Vagina (tissue), 2 donors: Measurements from ENCODE around the gene LMCD1. TPM values are rescaled to one million over a fixed set of nuclear protein-coding genes. Genes with fewer than 3 reads are reported as not detected.

ENCODE experiments used
- DNase-seq, 2 donors: peaks; one replicate each; pipeline ENCODE4 v3.0.0-alpha.2; 2017; ENCODE audit errors: extremely low spot score in 2 of 2
- H3K27ac ChIP-seq: fragments of 200-600 bp; sonication (generic); one replicate; pipeline ENCODE4 v1.5.1; 2019
- H3K27me3 ChIP-seq: fragments of 200-600 bp; sonication (generic); one replicate; pipeline ENCODE4 v1.5.1; 2019
- H3K36me3 ChIP-seq, 2 donors: fragments of 200-600 bp; sonication (generic); one replicate each; pipeline ENCODE4 v1.5.1; 2017 to 2019
- H3K4me1 ChIP-seq: fragments of 200-600 bp; sonication (generic); one replicate; pipeline ENCODE4 v1.5.1; 2019
- H3K4me3 ChIP-seq, 2 donors: fragments of 200-600 bp; sonication (generic); 1 replicate in 1 of 2; 2 replicates in 1 of 2; pipeline ENCODE4 v1.5.1; 2016 to 2019
- H3K9me3 ChIP-seq: fragments of 200-600 bp; sonication (generic); one replicate; pipeline ENCODE4 v1.5.1; 2019
- POLR2A ChIP-seq, 2 donors: fragments of 450-650 bp; IDR thresholded peaks; one replicate each; pipeline ENCODE4 v1.6.1; 2017; ENCODE audit warnings: antibody characterized with exemption in 2 of 2, mild to moderate bottlenecking in 2 of 2, moderate library complexity in 2 of 2
- POLR2AphosphoS5 ChIP-seq, 2 donors: sonication (generic); formaldehyde crosslinking; IDR thresholded peaks; one replicate each; pipeline ENCODE4 v1.9.0; 2017; ENCODE audit warnings: antibody characterized with exemption in 2 of 2, mild to moderate bottlenecking in 2 of 2, low read depth in 1 of 2; ENCODE audit not compliant: insufficient read depth in 1 of 2
- intact Hi-C: fragments of 100-400 bp; cut with DNase I; formaldehyde crosslinking; loops from one replicate; pipeline ENCODE4 v1.15.1; 2023
- total RNA-seq: library from RNA; depleted of rRNA; stranded (reverse); fragments of >200 nt; gene quantifications from one replicate; pipeline ENCODE4 v1.2.3, GENCODE V29; 2016
- TF ChIP-seq, protein P1 (sequence below), 3 experiments: fragments of 450-650 bp in 2 of 3; fragments of 200-600 bp in 1 of 3; sonication (generic) in 1 of 3; IDR thresholded peaks; one replicate each; pipeline ENCODE4 v1.5.1; 2017 to 2019; ENCODE audit warnings: antibody characterized with exemption in 3 of 3, mild to moderate bottlenecking in 2 of 3, moderate library complexity in 2 of 3

The LMCD1 gene
- total RNA-seq, 1 donor from 2014 or later = 78.3 TPM

DNA sequence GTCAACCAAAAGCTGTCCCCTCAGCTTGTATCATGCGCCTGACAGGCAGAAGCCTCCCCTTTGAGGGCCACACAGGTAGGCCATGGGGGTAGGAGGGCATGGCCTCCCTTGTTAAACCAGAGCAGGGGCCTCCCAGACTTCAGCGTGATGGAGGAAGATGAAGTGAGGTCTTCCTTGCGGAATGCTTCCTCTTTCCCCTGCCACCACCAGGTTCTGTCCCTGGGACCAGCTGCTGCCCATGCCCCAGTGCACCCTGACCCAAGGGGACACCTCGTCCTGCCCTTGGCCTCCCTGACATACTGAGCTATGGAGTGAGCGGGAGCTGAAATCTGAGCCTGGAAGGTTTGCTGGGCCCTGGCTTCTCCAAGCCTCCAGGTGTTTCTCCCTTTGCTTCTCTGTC lies 116.3 kb downstream of the LMCD1 start:
- peaks cover 11% of the 10 kb centered on the region for H3K4me1 ChIP-seq
- DNase-seq = no peak
- H3K27ac ChIP-seq = no peak overlapping the region
- intact Hi-C loops = no loop called here
- no peak overlapping the region for H3K4me3 ChIP-seq
- H3K36me3 ChIP-seq = no peaks in the 10 kb centered on the region
- no peaks in the 10 kb centered on the region for H3K9me3 ChIP-seq
- no peaks in the 10 kb centered on the region for H3K27me3 ChIP-seq
- no peak for TF ChIP-seq POLR2A (IDR thresholded peaks at IDR 0.05)
- TF ChIP-seq POLR2AphosphoS5 (IDR thresholded peaks at IDR 0.05; ENCODE audit: insufficient read depth in 1 of 2, low read depth in 1 of 2) = no peak
- TF ChIP-seq, protein P1, sequence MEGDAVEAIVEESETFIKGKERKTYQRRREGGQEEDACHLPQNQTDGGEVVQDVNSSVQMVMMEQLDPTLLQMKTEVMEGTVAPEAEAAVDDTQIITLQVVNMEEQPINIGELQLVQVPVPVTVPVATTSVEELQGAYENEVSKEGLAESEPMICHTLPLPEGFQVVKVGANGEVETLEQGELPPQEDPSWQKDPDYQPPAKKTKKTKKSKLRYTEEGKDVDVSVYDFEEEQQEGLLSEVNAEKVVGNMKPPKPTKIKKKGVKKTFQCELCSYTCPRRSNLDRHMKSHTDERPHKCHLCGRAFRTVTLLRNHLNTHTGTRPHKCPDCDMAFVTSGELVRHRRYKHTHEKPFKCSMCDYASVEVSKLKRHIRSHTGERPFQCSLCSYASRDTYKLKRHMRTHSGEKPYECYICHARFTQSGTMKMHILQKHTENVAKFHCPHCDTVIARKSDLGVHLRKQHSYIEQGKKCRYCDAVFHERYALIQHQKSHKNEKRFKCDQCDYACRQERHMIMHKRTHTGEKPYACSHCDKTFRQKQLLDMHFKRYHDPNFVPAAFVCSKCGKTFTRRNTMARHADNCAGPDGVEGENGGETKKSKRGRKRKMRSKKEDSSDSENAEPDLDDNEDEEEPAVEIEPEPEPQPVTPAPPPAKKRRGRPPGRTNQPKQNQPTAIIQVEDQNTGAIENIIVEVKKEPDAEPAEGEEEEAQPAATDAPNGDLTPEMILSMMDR (IDR thresholded peaks at IDR 0.05) = no peak

DNA sequence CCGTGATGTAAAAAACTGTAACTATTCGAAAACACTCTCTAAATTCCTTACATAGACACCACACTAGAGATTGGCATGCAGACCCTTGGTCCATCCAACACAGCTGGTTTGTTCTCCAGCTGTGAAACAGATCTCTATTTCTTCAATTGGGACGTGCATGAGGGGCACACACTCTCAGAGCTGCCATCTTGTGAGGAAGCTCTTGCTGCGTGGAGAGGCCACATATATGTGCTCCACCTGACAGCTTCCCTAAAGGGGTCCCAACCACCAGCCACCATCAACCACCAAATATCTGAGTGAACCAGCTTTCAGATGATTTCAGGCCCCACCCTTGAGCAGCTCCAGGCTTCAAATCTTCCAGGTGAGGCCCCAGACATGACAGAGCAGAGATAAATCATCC lies 117.3 kb downstream of the LMCD1 start:
- H3K36me3 ChIP-seq = no peaks in the 10 kb centered on the region
- no peaks in the 10 kb centered on the region for H3K27me3 ChIP-seq
- H3K27ac ChIP-seq = no peak overlapping the region
- intact Hi-C loops = no loop called here
- TF ChIP-seq, protein P1 (IDR thresholded peaks at IDR 0.05) = no peak
- TF ChIP-seq POLR2AphosphoS5 (IDR thresholded peaks at IDR 0.05; ENCODE audit: insufficient read depth in 1 of 2, low read depth in 1 of 2) = no peak
- TF ChIP-seq POLR2A (IDR thresholded peaks at IDR 0.05) = no peak
- H3K4me1 ChIP-seq = peaks cover 11% of the 10 kb centered on the region
- H3K9me3 ChIP-seq = no peaks in the 10 kb centered on the region
- DNase-seq = no peak
- no peak overlapping the region for H3K4me3 ChIP-seq

DNA sequence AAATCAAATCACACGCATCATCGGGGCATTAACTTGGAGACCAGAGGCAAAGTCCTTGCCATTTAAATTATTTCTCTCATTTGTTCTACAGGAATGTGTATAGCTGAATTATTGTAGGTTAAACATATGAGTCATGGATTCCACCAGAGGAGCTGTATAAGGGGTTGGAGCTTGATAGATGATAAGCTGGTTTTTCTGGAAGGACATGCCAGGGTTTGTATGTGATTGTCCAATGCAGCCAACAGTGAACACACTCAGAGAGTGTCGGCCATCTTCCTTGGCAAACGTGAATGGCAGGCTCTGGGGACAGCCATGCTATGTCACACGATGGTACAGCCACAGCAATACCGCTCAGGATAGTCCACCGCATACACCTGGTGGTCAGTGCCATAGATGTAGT lies 117.9 kb downstream of the LMCD1 start:
- no peak overlapping the region for H3K4me3 ChIP-seq
- no peaks in the 10 kb centered on the region for H3K9me3 ChIP-seq
- intact Hi-C loops = no loop called here
- no peaks in the 10 kb centered on the region for H3K27me3 ChIP-seq
- H3K36me3 ChIP-seq = no peaks in the 10 kb centered on the region
- TF ChIP-seq, protein P1 (IDR thresholded peaks at IDR 0.05) = no peak
- TF ChIP-seq POLR2AphosphoS5 (IDR thresholded peaks at IDR 0.05; ENCODE audit: insufficient read depth in 1 of 2, low read depth in 1 of 2) (peak in 1 of 2 donors; percentile 60), POLR2A (IDR thresholded peaks at IDR 0.05) (no peak)
- peaks cover 11% of the 10 kb centered on the region for H3K4me1 ChIP-seq
- H3K27ac ChIP-seq = no peak overlapping the region
- no peak for DNase-seq

GRCh38 chr3:8621141-8621540 lies 119.5 kb downstream of the LMCD1 start:
- TF ChIP-seq, protein P1 (IDR thresholded peaks at IDR 0.05) = no peak
- TF ChIP-seq POLR2A (IDR thresholded peaks at IDR 0.05) (no peak), POLR2AphosphoS5 (IDR thresholded peaks at IDR 0.05; ENCODE audit: insufficient read depth in 1 of 2, low read depth in 1 of 2) (no peak)
- H3K4me1 ChIP-seq = peaks cover 11% of the 10 kb centered on the region
- DNase-seq = no peak
- no peaks in the 10 kb centered on the region for H3K9me3 ChIP-seq
- no peak overlapping the region for H3K4me3 ChIP-seq
- no peak overlapping the region for H3K27ac ChIP-seq
- intact Hi-C loops = loop anchor here (5.0 kb wide), 1 partner anchor 179 kb away; no protein-coding TSS in a partner anchor
- no peaks in the 10 kb centered on the region for H3K27me3 ChIP-seq
- H3K36me3 ChIP-seq = no peaks in the 10 kb centered on the region

GRCh38 chr3:8621872-8622271 lies 120.2 kb downstream of the LMCD1 start:
- H3K4me3 ChIP-seq = no peak overlapping the region
- TF ChIP-seq POLR2A (IDR thresholded peaks at IDR 0.05) (no peak), POLR2AphosphoS5 (IDR thresholded peaks at IDR 0.05; ENCODE audit: insufficient read depth in 1 of 2, low read depth in 1 of 2) (no peak)
- TF ChIP-seq, protein P1 (IDR thresholded peaks at IDR 0.05) = no peak
- H3K4me1 ChIP-seq = peaks cover 11% of the 10 kb centered on the region
- no peaks in the 10 kb centered on the region for H3K36me3 ChIP-seq
- H3K27me3 ChIP-seq = no peaks in the 10 kb centered on the region
- intact Hi-C loops = loop anchor here (5.0 kb wide), 1 partner anchor 180 kb away; no protein-coding TSS in a partner anchor
- DNase-seq = no peak
- no peaks in the 10 kb centered on the region for H3K9me3 ChIP-seq
- H3K27ac ChIP-seq = no peak overlapping the region
